Lung microvascular endothelial cell (primary cell): ENCODE results near the gene CMIP. TPM values are rescaled to one million over a fixed set of nuclear protein-coding genes. Genes with fewer than 3 reads are reported as not detected.

Experiments used
- DNase-seq, 2 donors: peaks; one replicate each; pipeline versions ENCODE4 v3.0.0 to v3.0.0-alpha.2; 2010; ENCODE audit warnings: low read depth in 2 of 2
- total RNA-seq: library from RNA; depleted of rRNA; stranded (reverse); fragments of >200 nt; gene quantifications from 2 replicates; pipeline ENCODE4 v1.2.1, GENCODE V29; 2014

Gene CMIP
- total RNA-seq, 1 donor from 2014 or later = 10.3 TPM

GRCh38 chr16:81578636-81579413 is 134.2 kb downstream of the CMIP start:
- no peak for DNase-seq

GRCh38 chr16:81581107-81581506 is 136.5 kb downstream of the CMIP start:
- peak in 1 of 2 donors; percentile 87 for DNase-seq

- DNase-seq = no peak
Observed at GRCh38 chr16:81582655-81583441, 138.2 kb downstream of the CMIP start.

GRCh38 chr16:81583893-81584631 is 139.5 kb downstream of the CMIP start:
- DNase-seq = peak in 1 of 2 donors; percentile 45

GRCh38 chr16:81585785-81586184 is 141.2 kb downstream of the CMIP start:
- DNase-seq = peak; percentile 39 to 61

- no peak for DNase-seq
Observed at GRCh38 chr16:81586417-81586816, 141.8 kb downstream of the CMIP start.

- DNase-seq = no peak
Observed at GRCh38 chr16:81586977-81587625, 142.5 kb downstream of the CMIP start.

GRCh38 chr16:81587626-81588160 is 143.1 kb downstream of the CMIP start:
- no peak for DNase-seq

GRCh38 chr16:81588326-81589081 is 143.9 kb downstream of the CMIP start:
- no peak for DNase-seq

GRCh38 chr16:81589975-81590650 is 145.5 kb downstream of the CMIP start:
- DNase-seq = no peak

- DNase-seq = no peak
Observed at GRCh38 chr16:81590714-81591544, 146.3 kb downstream of the CMIP start.

GRCh38 chr16:81591545-81591870 is 146.9 kb downstream of the CMIP start:
- DNase-seq = no peak

- no peak for DNase-seq
Observed at GRCh38 chr16:81592353-81592866, 147.8 kb downstream of the CMIP start.

- DNase-seq = no peak
Observed at GRCh38 chr16:81593481-81593880, 148.9 kb downstream of the CMIP start.

GRCh38 chr16:81595629-81596292 is 151.2 kb downstream of the CMIP start:
- peak; percentile 46 to 52 for DNase-seq

GRCh38 chr16:81597079-81597658 is 152.6 kb downstream of the CMIP start:
- DNase-seq = no peak

GRCh38 chr16:81598083-81598482 is 153.5 kb downstream of the CMIP start:
- no peak for DNase-seq
